Thyroid gland (tissue), 4 donors: ENCODE results near the gene MRPS26. TPM values are rescaled to one million over a fixed set of nuclear protein-coding genes. Genes with fewer than 3 reads are reported as not detected.

ENCODE experiments used
- DNase-seq, 2 donors: peaks; one replicate each; pipeline ENCODE4 v3.0.0-alpha.2; 2019
- H3K27ac ChIP-seq, 3 donors: fragments of 200-600 bp; sonication (generic); 1 replicate in 2 of 3; 2 replicates in 1 of 3; pipeline ENCODE4 v1.5.1; 2016 to 2019; ENCODE audit warnings: mild to moderate bottlenecking in 1 of 3, moderate library complexity in 1 of 3
- H3K27me3 ChIP-seq: fragments of 200-600 bp; sonication (generic); one replicate; pipeline ENCODE4 v1.5.1; 2019
- H3K36me3 ChIP-seq, 2 donors: fragments of 200-600 bp; sonication (generic); one replicate each; pipeline ENCODE4 v1.5.1; 2016 to 2019
- H3K4me1 ChIP-seq, 2 donors: fragments of 200-600 bp; sonication (generic); one replicate each; pipeline ENCODE4 v1.5.1; 2017 to 2019
- H3K4me3 ChIP-seq, 3 donors: fragments of 200-600 bp; sonication (generic); replicated peaks in 1 of 3; 1 replicate in 2 of 3; 2 replicates in 1 of 3; pipeline ENCODE4 v1.5.1; 2016; ENCODE audit warnings: mild to moderate bottlenecking in 1 of 3
- H3K9me3 ChIP-seq: fragments of 200-600 bp; sonication (generic); one replicate; pipeline ENCODE4 v1.5.1; 2017
- CTCF ChIP-seq, 6 experiments: fragments of 200-600 bp in 3 of 6; fragments of 450-650 bp in 3 of 6; sonication (generic) in 3 of 6; IDR thresholded peaks; one replicate each; pipeline ENCODE4 v1.5.1; 2016 to 2019; ENCODE audit warnings: antibody characterized with exemption in 6 of 6, mild to moderate bottlenecking in 2 of 6, inconsistent platforms in 1 of 6, moderate library complexity in 1 of 6
- POLR2A ChIP-seq, 2 donors: fragments of 450-650 bp; IDR thresholded peaks; one replicate each; pipeline ENCODE4 v1.6.1; 2017; ENCODE audit warnings: antibody characterized with exemption in 2 of 2, mild to moderate bottlenecking in 2 of 2, moderate library complexity in 1 of 2
- WGBS, 2 donors: methylation state at CpG; one replicate each; pipeline ENCODE4 v1.1.5; 2017; 5-methylcytosine and 5-hydroxymethylcytosine counted together
- intact Hi-C: fragments of 100-400 bp; cut with DNase I; formaldehyde crosslinking; loops from one replicate; pipeline ENCODE4 v1.15.1; 2023
- total RNA-seq, 4 donors: library from RNA; depleted of rRNA; stranded (reverse); fragments of >200 nt; gene quantifications; one replicate each; pipeline ENCODE4 v1.2.3, GENCODE V29; 2016

Gene MRPS26
- total RNA-seq, 4 donors from 2014 or later: 56.3 to 148 (median 86.4) TPM

GRCh38 chr20:3032624-3033023 is 13.2 kb upstream of the MRPS26 start:
- no peaks in the 10 kb centered on the region for H3K9me3 ChIP-seq
- intact Hi-C loops: no loop called here
- DNase-seq: no peak
- 86 to 87% methylated on average over 8 of the region's 8 CpGs for WGBS, 2 donors
- no peak overlapping the region for H3K4me3 ChIP-seq
- H3K27me3 ChIP-seq: no peaks in the 10 kb centered on the region
- H3K27ac ChIP-seq: no peak overlapping the region
- H3K4me1 ChIP-seq: no peaks in the 10 kb centered on the region
- no peak for TF ChIP-seq CTCF (IDR thresholded peaks at IDR 0.05)
- no peak for TF ChIP-seq POLR2A (IDR thresholded peaks at IDR 0.05)
- H3K36me3 ChIP-seq: peaks cover 28 to 40% of the 10 kb centered on the region in 2 donors

- peaks cover 5 to 6% of the 10 kb centered on the region in 2 donors for H3K4me1 ChIP-seq
- H3K9me3 ChIP-seq: no peaks in the 10 kb centered on the region
- H3K4me3 ChIP-seq: no peak overlapping the region
- TF ChIP-seq POLR2A (IDR thresholded peaks at IDR 0.05) (no peak), CTCF (IDR thresholded peaks at IDR 0.05) (no peak)
- no peaks in the 10 kb centered on the region for H3K27me3 ChIP-seq
- 87 to 96% methylated on average over 3 of the region's 3 CpGs for WGBS, 2 donors
- intact Hi-C loops: no loop called here
- no peak for DNase-seq
- no peak overlapping the region for H3K27ac ChIP-seq
- H3K36me3 ChIP-seq: peaks cover 29 to 32% of the 10 kb centered on the region in 2 donors
Observed at GRCh38 chr20:3037654-3038053, 8.2 kb upstream of the MRPS26 start.

- intact Hi-C loops: no loop called here
- no peak for DNase-seq
- H3K9me3 ChIP-seq: no peaks in the 10 kb centered on the region
- no peaks in the 10 kb centered on the region for H3K27me3 ChIP-seq
- no peak overlapping the region for H3K27ac ChIP-seq
- no peak overlapping the region for H3K4me3 ChIP-seq
- WGBS, 2 donors: 87 to 89% methylated on average over 5 of the region's 5 CpGs
- no peak for TF ChIP-seq CTCF (IDR thresholded peaks at IDR 0.05)
- TF ChIP-seq POLR2A (IDR thresholded peaks at IDR 0.05): no peak
- H3K4me1 ChIP-seq: peaks cover 5 to 6% of the 10 kb centered on the region in 2 donors
- H3K36me3 ChIP-seq: peaks cover 29 to 32% of the 10 kb centered on the region in 2 donors
Observed at GRCh38 chr20:3038454-3038853, 7.4 kb upstream of the MRPS26 start.

GRCh38 chr20:3039426-3039825 is 6.4 kb upstream of the MRPS26 start:
- Histone ChIP-seq H3K4me1 (peaks cover 5 to 6% of the 10 kb centered on the region in 2 donors), H3K36me3 (peaks cover 29 to 32% of the 10 kb centered on the region in 2 donors), H3K9me3 (no peaks in the 10 kb centered on the region), H3K4me3 (no peak overlapping the region), H3K27me3 (no peaks in the 10 kb centered on the region), H3K27ac (no peak overlapping the region)
- no peak for TF ChIP-seq POLR2A (IDR thresholded peaks at IDR 0.05)
- TF ChIP-seq CTCF (IDR thresholded peaks at IDR 0.05): no peak
- no peak for DNase-seq
- intact Hi-C loops: no loop called here
- WGBS, 2 donors: 91% methylated on average over 4 of the region's 4 CpGs

GRCh38 chr20:3040086-3040485 is 5.8 kb upstream of the MRPS26 start:
- intact Hi-C loops: no loop called here
- DNase-seq: no peak
- Histone ChIP-seq H3K36me3 (peaks cover 28 to 32% of the 10 kb centered on the region in 2 donors), H3K27me3 (no peaks in the 10 kb centered on the region), H3K4me3 (no peak overlapping the region), H3K27ac (no peak overlapping the region), H3K4me1 (peaks cover 6 to 9% of the 10 kb centered on the region in 2 donors), H3K9me3 (no peaks in the 10 kb centered on the region)
- no peak for TF ChIP-seq CTCF (IDR thresholded peaks at IDR 0.05)
- TF ChIP-seq POLR2A (IDR thresholded peaks at IDR 0.05): no peak
- WGBS, 2 donors: 88 to 94% methylated on average over 5 to 8 of the region's 8 CpGs
